SK-N-SH (cell line): ENCODE measurements around the gene THSD8. TPM values are rescaled to one million over a fixed set of nuclear protein-coding genes. Genes with fewer than 3 reads are reported as not detected.

Experiments
- CTCF ChIA-PET: fragments of 300-600, 350-600 bp; formaldehyde crosslinking; extraction: SDS; loops from one replicate; lab custom pipeline; 2021; lab: Yijun Ruan, JAX
- POLR2A ChIA-PET: fragments of 350-600 bp; sonication (Branson Sonifier 250); formaldehyde crosslinking; extraction: SDS; loops from one replicate; lab custom pipeline; 2020; ENCODE audit warnings: antibody characterized with exemption, inconsistent platforms; lab: Yijun Ruan, JAX
- DNase-seq: peaks from one replicate; pipeline ENCODE4 v3.0.0; 2012
- H2AFZ ChIP-seq: fragments of 200-600 bp; sonication (generic); 2 replicates; pipeline ENCODE4 v1.8.1; 2016; ENCODE audit warnings: antibody characterized with exemption, mild to moderate bottlenecking, low read depth
- H3F3A ChIP-seq: fragments of 200-600 bp; sonication (generic); replicated peaks from 2 replicates; pipeline ENCODE3; 2016; ENCODE audit warnings: antibody characterized with exemption, mild to moderate bottlenecking; ENCODE audit not compliant: insufficient read depth
- H3K27ac ChIP-seq, 2 experiments: fragments of 200-500 bp in 1 of 2; fragments of 200-600 bp in 1 of 2; sonication (Bioruptor generic) in 1 of 2; sonication (generic), shearing (Covaris generic) in 1 of 2; 2 replicates each; pipeline versions ENCODE4 v1.5.1 to v1.6.1; 2014 to 2016; ENCODE audit warnings: low read depth in 2 of 2, inconsistent platforms in 1 of 2, low read length in 1 of 2, mild to moderate bottlenecking in 1 of 2, mixed read lengths in 1 of 2
- H3K27me3 ChIP-seq: fragments of 200-600 bp; sonication (generic), shearing (Covaris generic); 2 replicates; pipeline ENCODE4 v1.6.1; 2016; ENCODE audit warnings: mixed run types; ENCODE audit not compliant: insufficient read depth
- H3K36me3 ChIP-seq, 2 experiments: fragments of 200-500 bp in 1 of 2; fragments of 200-600 bp in 1 of 2; sonication (Bioruptor generic) in 1 of 2; sonication (generic) in 1 of 2; replicated peaks in 1 of 2; 2 replicates each; pipeline versions ENCODE3 to v1.5.1; 2014 to 2016; ENCODE audit warnings: low read length in 1 of 2, mild to moderate bottlenecking in 1 of 2; ENCODE audit not compliant: insufficient read depth in 2 of 2, control insufficient read depth in 1 of 2
- H3K4me1 ChIP-seq, 2 experiments: fragments of 200-500 bp in 1 of 2; fragments of 200-600 bp in 1 of 2; sonication (Bioruptor generic) in 1 of 2; sonication (generic), shearing (Covaris generic) in 1 of 2; 2 replicates each; pipeline versions ENCODE4 v1.5.1 to v1.6.1; 2014 to 2016; ENCODE audit warnings: low read depth in 1 of 2, low read length in 1 of 2, mixed run types in 1 of 2; ENCODE audit not compliant: insufficient read depth in 2 of 2, control insufficient read depth in 1 of 2
- H3K4me2 ChIP-seq: fragments of 200-600 bp; sonication (generic), shearing (Covaris generic); 2 replicates; pipeline ENCODE4 v1.6.1; 2017; ENCODE audit warnings: mixed run types
- H3K4me3 ChIP-seq, 2 experiments: fragments of 200-500 bp in 1 of 2; fragments of 200-600 bp in 1 of 2; sonication (Bioruptor generic) in 1 of 2; sonication (generic), shearing (Covaris generic) in 1 of 2; 2 replicates each; pipeline versions ENCODE4 v1.5.1 to v1.8.1; 2014 to 2016; ENCODE audit warnings: low read depth in 2 of 2, inconsistent platforms in 1 of 2, low read length in 1 of 2, mild to moderate bottlenecking in 1 of 2, mixed read lengths in 1 of 2, moderate library complexity in 1 of 2
- H3K79me2 ChIP-seq: fragments of 200-600 bp; sonication (generic); 2 replicates; pipeline ENCODE4 v1.8.1; 2017; ENCODE audit warnings: mild to moderate bottlenecking; ENCODE audit not compliant: insufficient read depth
- H3K9ac ChIP-seq: fragments of 200-600 bp; sonication (generic); 2 replicates; pipeline ENCODE4 v1.6.1; 2017; ENCODE audit warnings: mixed run types
- H3K9me2 ChIP-seq: fragments of 200-600 bp; sonication (generic); 2 replicates; pipeline ENCODE4 v1.6.1; 2017; ENCODE audit warnings: mixed run types
- H3K9me3 ChIP-seq: fragments of 200-600 bp; sonication (generic); 2 replicates; pipeline ENCODE4 v1.6.1; 2017; ENCODE audit warnings: mixed run types, mild to moderate bottlenecking, moderate library complexity
- H4K20me1 ChIP-seq: fragments of 200-600 bp; sonication (generic); 2 replicates; pipeline ENCODE4 v1.6.1; 2017; ENCODE audit warnings: mild to moderate bottlenecking, mixed run types; ENCODE audit not compliant: insufficient read depth
- MXI1 ChIP-seq: IDR thresholded peaks from 2 replicates; pipeline ENCODE4 v1.6.1; 2012; ENCODE audit warnings: mild to moderate bottlenecking, low read depth, low read length, improper control_type of control experiment
- NRF1 ChIP-seq: IDR thresholded peaks from 2 replicates; pipeline ENCODE4 v1.6.1; 2012; ENCODE audit warnings: low read depth, mild to moderate bottlenecking, low read length
- RAD21 ChIP-seq: IDR thresholded peaks from 2 replicates; pipeline ENCODE4 v1.6.1; 2012; ENCODE audit warnings: mild to moderate bottlenecking, low read length
- SMC3 ChIP-seq: IDR thresholded peaks from 2 replicates; pipeline ENCODE4 v1.6.1; 2012; ENCODE audit warnings: low read depth, low read length, improper control_type of control experiment
- WGBS: methylation state at CpG from one replicate; pipeline ENCODE4 v1.1.6; 2017; ENCODE audit warnings: low lambda C conversion rate; 5-methylcytosine and 5-hydroxymethylcytosine counted together
- polyA plus RNA-seq, 3 experiments: library from polyadenylated mRNA; depleted of rRNA; stranded (reverse); fragments of >200 nt; gene quantifications; 2 replicates each; pipeline ENCODE4 v1.2.3, GENCODE V29; 2012
- TF ChIP-seq, protein P1 (sequence below): IDR thresholded peaks from 2 replicates; pipeline ENCODE4 v1.4.0; 2012; ENCODE audit warnings: low read depth, borderline replicate concordance
- TF ChIP-seq, protein P2 (sequence below): IDR thresholded peaks from 2 replicates; pipeline ENCODE4 v1.6.1; 2012; ENCODE audit warnings: mild to moderate bottlenecking, low read depth, low read length, moderate library complexity
- TF ChIP-seq, protein P3 (sequence below): fragments of 200-600 bp; sonication (generic); IDR thresholded peaks from 2 replicates; pipeline ENCODE4 v1.6.1; 2017; ENCODE audit warnings: antibody characterized with exemption, mild to moderate bottlenecking, moderate library complexity
- TF ChIP-seq, protein P4 (sequence below): fragments of 150-350 bp; IDR thresholded peaks from 2 replicates; pipeline ENCODE4 v1.6.1; 2016; ENCODE audit warnings: mild to moderate bottlenecking, low read depth, low read length

THSD8 gene
- polyA plus RNA-seq, 1 of the 3 experiments (the other 2 are of a cell fraction) = not detected

DNA sequence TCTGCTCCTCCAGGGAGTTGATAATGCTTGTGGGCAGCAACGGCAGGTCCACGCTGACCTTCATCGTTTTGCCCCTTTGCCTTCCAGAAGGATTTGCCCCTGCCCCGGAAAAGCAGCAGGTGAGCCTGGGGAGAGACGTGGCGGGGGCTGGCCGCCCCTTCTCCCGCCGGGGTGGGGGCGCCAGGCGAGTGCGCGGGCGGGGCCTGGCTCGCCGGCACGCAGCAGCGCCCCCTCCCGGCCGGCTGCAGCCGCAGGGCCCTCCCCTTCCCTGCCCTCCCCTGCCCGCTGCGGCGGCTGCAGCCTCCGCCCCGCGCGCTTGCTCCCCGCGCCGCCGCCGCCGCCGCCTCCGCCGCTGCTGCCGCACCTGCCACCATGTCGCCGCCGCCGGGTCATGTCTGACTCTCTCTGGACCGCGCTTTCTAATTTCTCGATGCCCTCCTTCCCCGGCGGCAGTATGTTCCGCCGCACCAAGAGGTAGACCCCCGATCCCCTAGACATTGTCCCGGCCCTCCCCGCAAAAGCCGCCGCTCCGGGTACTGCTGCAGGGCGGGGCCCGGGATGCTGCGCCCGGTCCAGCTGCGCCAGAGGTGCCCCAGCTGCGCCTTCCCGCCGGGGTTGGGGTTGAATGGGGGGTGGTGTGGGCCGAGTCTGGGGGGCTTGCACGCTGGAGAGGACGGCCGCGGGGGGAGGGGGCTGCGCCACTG, 36.5 kb downstream of the THSD8 start, which contains the start of gene MAST1:
TSS of gene MAST1 (plus strand) at position 334 of the 704 bp plus-strand sequence. CDS start at position 392, 58 bp downstream.
- Histone ChIP-seq H3K9ac (peak within 1 kb of the TSS; percentile 43; the same call in 1 of the 2 replicates), H3K27me3 (no peaks in the 10 kb centered on the region), H3K4me2 (peak within 1 kb of the TSS; percentile 87), H3K36me3 (no peaks in the 10 kb centered on the region), H3K27ac (peak within 1 kb of the TSS in 1 of 2 experiments; percentile 76; a peak in 2 of 4 replicates), H4K20me1 (no peaks in the 10 kb centered on the region), H2AFZ (peak within 1 kb of the TSS; percentile 85; the same call in 1 of the 2 replicates), H3K9me2 (no peaks in the 10 kb centered on the region), H3K4me3 (peak within 1 kb of the TSS; percentile 73 to 81), H3K4me1 (peaks cover under 1 to 47% of the 10 kb centered on the region in 2 experiments; a peak in 2 of 4 replicates), H3K79me2 (no peaks in the 10 kb centered on the region), H3F3A (peaks cover 30% of the 10 kb centered on the region), H3K9me3 (no peaks in the 10 kb centered on the region)
- ChIA-PET CTCF (interaction anchor here (0.6 to 3.1 kb wide), 15 partner anchors 9 to 1691 kb away, joined by 3 to 19 read pairs (median 4); partner anchors contain the start of gene THSD8), POLR2A (interaction anchor here (1.3 kb wide), 1 partner anchor 52 kb away, joined by 4 read pairs; the partner anchor contains the start of gene GCDH)
- TF ChIP-seq SMC3 (peak; percentile 11; the same call in 1 of the 2 replicates), MXI1 (peak; percentile 51; the same call in 1 of the 2 replicates), RAD21 (peak; percentile 28; the same call in 1 of the 2 replicates), NRF1 (peak; percentile 12; the same call in 1 of the 2 replicates)
- TF ChIP-seq, protein P1, sequence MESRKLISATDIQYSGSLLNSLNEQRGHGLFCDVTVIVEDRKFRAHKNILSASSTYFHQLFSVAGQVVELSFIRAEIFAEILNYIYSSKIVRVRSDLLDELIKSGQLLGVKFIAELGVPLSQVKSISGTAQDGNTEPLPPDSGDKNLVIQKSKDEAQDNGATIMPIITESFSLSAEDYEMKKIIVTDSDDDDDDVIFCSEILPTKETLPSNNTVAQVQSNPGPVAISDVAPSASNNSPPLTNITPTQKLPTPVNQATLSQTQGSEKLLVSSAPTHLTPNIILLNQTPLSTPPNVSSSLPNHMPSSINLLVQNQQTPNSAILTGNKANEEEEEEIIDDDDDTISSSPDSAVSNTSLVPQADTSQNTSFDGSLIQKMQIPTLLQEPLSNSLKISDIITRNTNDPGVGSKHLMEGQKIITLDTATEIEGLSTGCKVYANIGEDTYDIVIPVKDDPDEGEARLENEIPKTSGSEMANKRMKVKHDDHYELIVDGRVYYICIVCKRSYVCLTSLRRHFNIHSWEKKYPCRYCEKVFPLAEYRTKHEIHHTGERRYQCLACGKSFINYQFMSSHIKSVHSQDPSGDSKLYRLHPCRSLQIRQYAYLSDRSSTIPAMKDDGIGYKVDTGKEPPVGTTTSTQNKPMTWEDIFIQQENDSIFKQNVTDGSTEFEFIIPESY = no peak
- TF ChIP-seq, protein P2, sequence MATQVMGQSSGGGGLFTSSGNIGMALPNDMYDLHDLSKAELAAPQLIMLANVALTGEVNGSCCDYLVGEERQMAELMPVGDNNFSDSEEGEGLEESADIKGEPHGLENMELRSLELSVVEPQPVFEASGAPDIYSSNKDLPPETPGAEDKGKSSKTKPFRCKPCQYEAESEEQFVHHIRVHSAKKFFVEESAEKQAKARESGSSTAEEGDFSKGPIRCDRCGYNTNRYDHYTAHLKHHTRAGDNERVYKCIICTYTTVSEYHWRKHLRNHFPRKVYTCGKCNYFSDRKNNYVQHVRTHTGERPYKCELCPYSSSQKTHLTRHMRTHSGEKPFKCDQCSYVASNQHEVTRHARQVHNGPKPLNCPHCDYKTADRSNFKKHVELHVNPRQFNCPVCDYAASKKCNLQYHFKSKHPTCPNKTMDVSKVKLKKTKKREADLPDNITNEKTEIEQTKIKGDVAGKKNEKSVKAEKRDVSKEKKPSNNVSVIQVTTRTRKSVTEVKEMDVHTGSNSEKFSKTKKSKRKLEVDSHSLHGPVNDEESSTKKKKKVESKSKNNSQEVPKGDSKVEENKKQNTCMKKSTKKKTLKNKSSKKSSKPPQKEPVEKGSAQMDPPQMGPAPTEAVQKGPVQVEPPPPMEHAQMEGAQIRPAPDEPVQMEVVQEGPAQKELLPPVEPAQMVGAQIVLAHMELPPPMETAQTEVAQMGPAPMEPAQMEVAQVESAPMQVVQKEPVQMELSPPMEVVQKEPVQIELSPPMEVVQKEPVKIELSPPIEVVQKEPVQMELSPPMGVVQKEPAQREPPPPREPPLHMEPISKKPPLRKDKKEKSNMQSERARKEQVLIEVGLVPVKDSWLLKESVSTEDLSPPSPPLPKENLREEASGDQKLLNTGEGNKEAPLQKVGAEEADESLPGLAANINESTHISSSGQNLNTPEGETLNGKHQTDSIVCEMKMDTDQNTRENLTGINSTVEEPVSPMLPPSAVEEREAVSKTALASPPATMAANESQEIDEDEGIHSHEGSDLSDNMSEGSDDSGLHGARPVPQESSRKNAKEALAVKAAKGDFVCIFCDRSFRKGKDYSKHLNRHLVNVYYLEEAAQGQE = no peak
- TF ChIP-seq, protein P3, sequence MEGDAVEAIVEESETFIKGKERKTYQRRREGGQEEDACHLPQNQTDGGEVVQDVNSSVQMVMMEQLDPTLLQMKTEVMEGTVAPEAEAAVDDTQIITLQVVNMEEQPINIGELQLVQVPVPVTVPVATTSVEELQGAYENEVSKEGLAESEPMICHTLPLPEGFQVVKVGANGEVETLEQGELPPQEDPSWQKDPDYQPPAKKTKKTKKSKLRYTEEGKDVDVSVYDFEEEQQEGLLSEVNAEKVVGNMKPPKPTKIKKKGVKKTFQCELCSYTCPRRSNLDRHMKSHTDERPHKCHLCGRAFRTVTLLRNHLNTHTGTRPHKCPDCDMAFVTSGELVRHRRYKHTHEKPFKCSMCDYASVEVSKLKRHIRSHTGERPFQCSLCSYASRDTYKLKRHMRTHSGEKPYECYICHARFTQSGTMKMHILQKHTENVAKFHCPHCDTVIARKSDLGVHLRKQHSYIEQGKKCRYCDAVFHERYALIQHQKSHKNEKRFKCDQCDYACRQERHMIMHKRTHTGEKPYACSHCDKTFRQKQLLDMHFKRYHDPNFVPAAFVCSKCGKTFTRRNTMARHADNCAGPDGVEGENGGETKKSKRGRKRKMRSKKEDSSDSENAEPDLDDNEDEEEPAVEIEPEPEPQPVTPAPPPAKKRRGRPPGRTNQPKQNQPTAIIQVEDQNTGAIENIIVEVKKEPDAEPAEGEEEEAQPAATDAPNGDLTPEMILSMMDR = peak; percentile 60
- TF ChIP-seq, protein P4, sequence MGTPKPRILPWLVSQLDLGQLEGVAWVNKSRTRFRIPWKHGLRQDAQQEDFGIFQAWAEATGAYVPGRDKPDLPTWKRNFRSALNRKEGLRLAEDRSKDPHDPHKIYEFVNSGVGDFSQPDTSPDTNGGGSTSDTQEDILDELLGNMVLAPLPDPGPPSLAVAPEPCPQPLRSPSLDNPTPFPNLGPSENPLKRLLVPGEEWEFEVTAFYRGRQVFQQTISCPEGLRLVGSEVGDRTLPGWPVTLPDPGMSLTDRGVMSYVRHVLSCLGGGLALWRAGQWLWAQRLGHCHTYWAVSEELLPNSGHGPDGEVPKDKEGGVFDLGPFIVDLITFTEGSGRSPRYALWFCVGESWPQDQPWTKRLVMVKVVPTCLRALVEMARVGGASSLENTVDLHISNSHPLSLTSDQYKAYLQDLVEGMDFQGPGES = no peak
- under 1% methylated on average over 19 of the region's 69 CpGs for WGBS
- peak; percentile 94 for DNase-seq
